HEK293 (cell line): ENCODE results near the gene MAPKAP1.

Experiments
- CTCF ChIA-PET: fragments of 350-600 bp; formaldehyde crosslinking; extraction: SDS; loops from one replicate; lab custom pipeline; 2021; ENCODE audit warnings: antibody characterized with exemption; lab: Yijun Ruan, JAX
- POLR2A ChIA-PET: fragments of 300-600 bp; formaldehyde crosslinking; extraction: SDS; loops from one replicate; lab custom pipeline; 2020; ENCODE audit warnings: antibody characterized with exemption, inconsistent platforms; lab: Yijun Ruan, JAX
- H3K27ac ChIP-seq: fragments of 200-500 bp; sonication (Bioruptor generic); 2 replicates; pipeline ENCODE4 v1.5.1; 2014; ENCODE audit warnings: low read depth, low read length, control low read depth, inconsistent platforms; ENCODE audit errors: extremely low read depth
- H3K36me3 ChIP-seq, 2 experiments: fragments of 200-500 bp in 1 of 2; sonication (Bioruptor generic) in 1 of 2; 1 replicate in 1 of 2; 2 replicates in 1 of 2; pipeline ENCODE4 v1.5.1; 2014 to 2017; ENCODE audit warnings: inconsistent platforms in 2 of 2, low read length in 2 of 2; ENCODE audit not compliant: control insufficient read depth in 2 of 2, insufficient read depth in 1 of 2
- H3K4me1 ChIP-seq: fragments of 200-500 bp; sonication (Bioruptor generic); 2 replicates; pipeline ENCODE4 v1.5.1; 2014; ENCODE audit warnings: mild to moderate bottlenecking, low read length, inconsistent platforms; ENCODE audit not compliant: control insufficient read depth, insufficient read depth
- H3K4me3 ChIP-seq: 2 replicates; pipeline ENCODE4 v1.5.1; 2011; ENCODE audit warnings: low read depth, mild to moderate bottlenecking, control low read depth, low read length, moderate library complexity
- H3K9me3 ChIP-seq: fragments of 200-500 bp; sonication (Bioruptor generic); 2 replicates; pipeline ENCODE4 v1.5.1; 2014; ENCODE audit warnings: low read depth, low read length, inconsistent platforms; ENCODE audit not compliant: control insufficient read depth, insufficient read depth
- BCL6B ChIP-seq: fragments of 450-650 bp; formaldehyde crosslinking; IDR thresholded peaks from 2 replicates; pipeline ENCODE4 v1.5.1; 2017; ENCODE audit warnings: missing biosample characterization, missing genetic modification characterization
- INSM2 ChIP-seq: fragments of 450-650 bp; formaldehyde crosslinking; IDR thresholded peaks from 2 replicates; pipeline ENCODE4 v1.5.1; 2016; ENCODE audit warnings: missing biosample characterization, missing genetic modification characterization
- TCF7L2 ChIP-seq: IDR thresholded peaks from 2 replicates; pipeline ENCODE4 v1.6.1; 2011; ENCODE audit warnings: low read depth, mild to moderate bottlenecking, inconsistent platforms, low read length, moderate library complexity, borderline replicate concordance
- ZBTB21 ChIP-seq: fragments of 450-650 bp; formaldehyde crosslinking; IDR thresholded peaks from 2 replicates; pipeline ENCODE4 v1.5.1; 2017; ENCODE audit warnings: missing biosample characterization, missing genetic modification characterization
- ZBTB48 ChIP-seq: fragments of 450-650 bp; formaldehyde crosslinking; IDR thresholded peaks from 2 replicates; pipeline ENCODE4 v1.5.1; 2016; ENCODE audit warnings: missing biosample characterization, missing genetic modification characterization
- ZBTB8A ChIP-seq: fragments of 450-650 bp; formaldehyde crosslinking; IDR thresholded peaks from 2 replicates; pipeline ENCODE4 v1.5.1; 2016; ENCODE audit warnings: missing biosample characterization, missing genetic modification characterization
- ZNF114 ChIP-seq: fragments of 450-650 bp; formaldehyde crosslinking; IDR thresholded peaks from 2 replicates; pipeline ENCODE4 v1.5.0; 2017; ENCODE audit warnings: missing biosample characterization, missing genetic modification characterization
- ZNF169 ChIP-seq: fragments of 450-650 bp; formaldehyde crosslinking; IDR thresholded peaks from 2 replicates; pipeline ENCODE4 v1.5.1; 2016; ENCODE audit warnings: missing biosample characterization, missing genetic modification characterization
- ZNF174 ChIP-seq: fragments of 450-650 bp; formaldehyde crosslinking; IDR thresholded peaks from 2 replicates; pipeline ENCODE4 v1.5.0; 2017; ENCODE audit warnings: missing biosample characterization, mild to moderate bottlenecking, missing genetic modification characterization
- ZNF23 ChIP-seq: fragments of 450-650 bp; formaldehyde crosslinking; IDR thresholded peaks from 2 replicates; pipeline ENCODE4 v1.5.1; 2016; ENCODE audit warnings: missing biosample characterization, missing genetic modification characterization, borderline replicate concordance
- ZNF274 ChIP-seq, 2 experiments: fragments of 200-500 bp in 1 of 2; fragments of 450-650 bp in 1 of 2; sonication (Bioruptor generic) in 1 of 2; formaldehyde crosslinking in 1 of 2; IDR thresholded peaks; 2 replicates each; pipeline versions ENCODE4 v1.5.1 to v1.6.1; 2014 to 2016; ENCODE audit warnings: borderline replicate concordance in 1 of 2, inconsistent platforms in 1 of 2, low read length in 1 of 2, missing biosample characterization in 1 of 2, missing genetic modification characterization in 1 of 2
- ZNF302 ChIP-seq: fragments of 450-650 bp; formaldehyde crosslinking; IDR thresholded peaks from 2 replicates; pipeline ENCODE4 v1.5.1; 2016; ENCODE audit warnings: missing biosample characterization, missing genetic modification characterization, low read depth
- ZNF324 ChIP-seq: fragments of 450-650 bp; formaldehyde crosslinking; IDR thresholded peaks from 2 replicates; pipeline ENCODE4 v1.5.1; 2016; ENCODE audit warnings: missing biosample characterization, missing genetic modification characterization
- ZNF341 ChIP-seq: fragments of 450-650 bp; formaldehyde crosslinking; IDR thresholded peaks from 2 replicates; pipeline ENCODE4; 2016; ENCODE audit warnings: low read depth, missing biosample characterization, missing genetic modification characterization
- ZNF404 ChIP-seq: fragments of 450-650 bp; formaldehyde crosslinking; IDR thresholded peaks from 2 replicates; pipeline ENCODE4 v1.5.1; 2017; ENCODE audit warnings: missing biosample characterization, missing genetic modification characterization
- ZNF473 ChIP-seq: fragments of 450-650 bp; formaldehyde crosslinking; IDR thresholded peaks from 2 replicates; pipeline ENCODE4 v1.5.1; 2017; ENCODE audit warnings: missing biosample characterization, missing genetic modification characterization
- ZNF530 ChIP-seq: fragments of 450-650 bp; formaldehyde crosslinking; IDR thresholded peaks from 2 replicates; pipeline ENCODE4 v1.5.1; 2016; ENCODE audit warnings: low read depth, missing biosample characterization, missing genetic modification characterization
- ZNF624 ChIP-seq: fragments of 450-650 bp; formaldehyde crosslinking; IDR thresholded peaks from 2 replicates; pipeline ENCODE4 v1.5.1; 2017; ENCODE audit warnings: missing biosample characterization, missing genetic modification characterization
- ZNF626 ChIP-seq: fragments of 450-650 bp; sonication (Bioruptor Pico); formaldehyde crosslinking; IDR thresholded peaks from 2 replicates; pipeline ENCODE4 v1.5.1; 2018; ENCODE audit warnings: missing biosample characterization, missing genetic modification characterization, inconsistent platforms
- ZNF692 ChIP-seq: fragments of 450-650 bp; formaldehyde crosslinking; IDR thresholded peaks from 2 replicates; pipeline ENCODE4 v1.5.1; 2016; ENCODE audit warnings: missing biosample characterization, missing genetic modification characterization

MAPKAP1 gene

GRCh38 chr9:125604196-125604595 is 102.8 kb downstream of the MAPKAP1 start:
- POLR2A ChIA-PET, result no interaction called here
- no peaks in the 10 kb centered on the region for H3K9me3 ChIP-seq
- no peak overlapping the region for H3K27ac ChIP-seq
- TF ChIP-seq ZNF404 (tag by site-specific recombination) (no peak), ZNF624 (tag by site-specific recombination) (no peak), ZNF274 (IDR thresholded peaks at IDR 0.05; ENCODE audit: low read length) (no peak), ZNF274 (tag by site-specific recombination; IDR thresholded peaks at IDR 0.05; ENCODE audit: borderline replicate concordance) (no peak), ZNF174 (tag by site-specific recombination) (no peak), ZBTB21 (tag by site-specific recombination) (no peak), TCF7L2 (no peak), ZNF114 (tag by site-specific recombination) (no peak), ZNF473 (tag by site-specific recombination) (no peak), ZNF324 (tag by site-specific recombination) (no peak), ZNF169 (tag by site-specific recombination) (no peak), ZNF341 (tag by site-specific recombination) (no peak), ZNF626 (tag by site-specific recombination) (no peak), BCL6B (no peak), ZBTB48 (tag by site-specific recombination) (no peak), INSM2 (tag by site-specific recombination) (no peak), ZNF23 (tag by site-specific recombination) (no peak), ZBTB8A (tag by site-specific recombination) (no peak), ZNF530 (no peak), ZNF302 (no peak)
- TF ChIP-seq, all 188 proteins: peak for 0
- H3K4me3 ChIP-seq, result no peak overlapping the region
- no peaks in the 10 kb centered on the region for H3K4me1 ChIP-seq
- CTCF ChIA-PET, result no interaction called here
- H3K36me3 ChIP-seq, result no peaks in the 10 kb centered on the region

- H3K4me1 ChIP-seq, result no peaks in the 10 kb centered on the region
- ChIA-PET POLR2A (no interaction called here), CTCF (no interaction called here)
- H3K27ac ChIP-seq, result no peak overlapping the region
- no peaks in the 10 kb centered on the region for H3K36me3 ChIP-seq
- no peak for TF ChIP-seq ZNF692 (tag by site-specific recombination)
- H3K4me3 ChIP-seq, result no peak overlapping the region
- no peaks in the 10 kb centered on the region for H3K9me3 ChIP-seq
These were observed 103.5 kb downstream of the MAPKAP1 start for GRCh38 chr9:125603478-125604021.
